GM19455 (cell line): Measurements from ENCODE around the gene NKAPD1.
"Not testable (repeated sequence)": the region's sequence is repeated elsewhere in the genome, so short reads cannot be mapped to it uniquely, and the experiment has no call there.

ENCODE experiments used
- ATAC-seq: cut with Tn5 transposase; IDR thresholded peaks from one replicate; pipeline ENCODE4 v1.9.1; 2021; ENCODE audit not compliant: unreplicated experiment

The NKAPD1 gene

DNA sequence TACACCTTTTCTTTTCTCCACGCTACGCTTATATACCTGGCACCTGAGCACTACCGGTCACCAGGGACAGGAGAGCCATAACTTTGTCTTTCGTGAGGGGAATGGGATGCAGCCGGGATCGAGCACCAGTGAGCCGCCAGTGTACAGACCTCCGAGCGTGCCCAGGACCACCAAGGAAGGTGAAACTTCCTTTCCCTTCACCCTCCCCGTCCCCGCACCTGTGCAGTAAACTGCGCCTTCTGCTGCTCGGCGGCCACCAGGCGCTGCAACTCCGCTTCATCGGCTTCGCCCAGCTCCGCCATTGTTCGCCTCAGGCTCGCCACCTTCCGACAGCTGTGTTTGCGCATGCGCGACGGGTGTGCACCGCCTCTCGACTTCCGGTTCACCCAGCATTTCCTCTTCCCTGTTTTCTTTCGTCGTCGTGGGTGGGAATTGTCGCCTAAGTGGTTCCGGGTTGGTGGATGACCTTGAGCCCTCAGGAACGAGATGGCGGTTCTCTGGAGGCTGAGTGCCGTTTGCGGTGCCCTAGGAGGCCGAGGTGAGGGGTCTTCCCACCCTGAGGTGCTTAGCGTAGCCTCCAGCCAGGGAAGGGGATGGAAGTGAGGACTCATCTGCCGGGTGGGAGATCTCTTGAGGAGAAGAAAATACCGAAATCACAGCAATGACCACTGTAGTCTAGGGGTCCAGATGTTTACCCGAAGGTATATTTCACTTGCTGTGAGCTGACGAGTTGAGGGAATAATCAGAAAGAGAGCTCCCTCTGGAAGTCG lies 12.5 kb downstream of the NKAPD1 start, which contains the start of the genes SDHD and TIMM8B:
Gene SDHD, plus strand, starts transcription at position 452 of the 770 bp plus-strand sequence. Its CDS starts 35 bp downstream, at position 487.
Gene TIMM8B, minus strand, starts transcription at position 335 of the 770 bp plus-strand sequence. Its CDS starts 33 bp downstream, at position 302.
- peak; percentile 91 for ATAC-seq

DNA sequence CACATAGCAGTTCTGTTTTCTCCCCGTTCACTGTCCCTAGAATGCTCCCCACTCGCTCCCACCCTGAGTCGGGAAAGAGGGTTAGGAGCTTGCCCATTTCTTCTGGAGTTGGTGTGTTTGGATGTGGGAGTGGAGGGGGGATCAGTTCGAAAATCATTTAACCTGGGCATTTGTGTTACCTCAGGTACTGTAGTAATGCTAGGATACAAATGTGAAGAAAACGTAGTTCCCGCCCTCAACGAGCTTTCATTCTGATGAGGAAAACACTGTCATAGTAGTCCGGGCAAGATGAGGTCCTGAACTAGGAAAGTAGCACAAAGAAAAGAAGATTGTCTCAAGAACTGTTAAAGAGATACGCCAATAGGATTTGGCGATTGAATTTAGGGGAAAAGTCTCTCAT lies 13.1 kb downstream of the NKAPD1 start:
- ATAC-seq: no peak

DNA sequence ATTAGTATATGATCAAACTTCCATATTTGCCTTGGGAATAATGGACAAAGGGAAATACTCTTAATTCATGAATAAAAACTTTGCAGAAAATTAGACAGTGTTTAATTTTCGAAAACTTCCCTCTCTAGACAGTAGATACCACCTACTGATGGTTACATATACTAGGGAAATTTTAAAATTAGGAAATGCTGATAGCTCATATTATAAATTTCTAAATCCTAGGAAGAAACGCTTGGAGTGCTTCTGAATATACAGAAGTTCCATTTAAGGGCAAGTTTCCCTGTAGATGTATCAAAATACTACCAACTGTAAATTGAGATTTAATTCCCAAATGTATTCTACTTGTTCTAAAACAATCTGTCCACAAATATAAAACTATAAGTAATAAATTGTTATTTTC lies 21.2 kb downstream of the NKAPD1 start:
- not testable (repeated sequence) for ATAC-seq

DNA sequence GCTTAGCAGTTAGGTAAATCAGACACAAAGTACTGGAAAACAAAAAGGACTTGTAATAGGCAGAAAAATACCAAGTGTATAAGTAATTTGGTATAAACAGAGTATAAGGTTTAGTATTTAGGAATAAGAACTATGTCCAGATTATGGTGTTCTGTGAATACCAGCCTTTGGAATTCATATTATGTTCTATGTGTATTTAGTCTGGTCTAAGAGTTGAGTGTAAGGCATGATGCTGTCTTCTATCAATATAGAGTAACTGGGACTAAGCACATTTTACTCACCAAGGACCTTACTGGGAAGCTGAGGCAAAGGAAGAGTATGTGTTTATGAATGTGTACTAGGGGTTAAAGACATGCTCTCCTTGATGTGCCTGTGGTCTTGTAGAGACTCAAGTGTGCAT lies 22.1 kb downstream of the NKAPD1 start:
- no peak for ATAC-seq

DNA sequence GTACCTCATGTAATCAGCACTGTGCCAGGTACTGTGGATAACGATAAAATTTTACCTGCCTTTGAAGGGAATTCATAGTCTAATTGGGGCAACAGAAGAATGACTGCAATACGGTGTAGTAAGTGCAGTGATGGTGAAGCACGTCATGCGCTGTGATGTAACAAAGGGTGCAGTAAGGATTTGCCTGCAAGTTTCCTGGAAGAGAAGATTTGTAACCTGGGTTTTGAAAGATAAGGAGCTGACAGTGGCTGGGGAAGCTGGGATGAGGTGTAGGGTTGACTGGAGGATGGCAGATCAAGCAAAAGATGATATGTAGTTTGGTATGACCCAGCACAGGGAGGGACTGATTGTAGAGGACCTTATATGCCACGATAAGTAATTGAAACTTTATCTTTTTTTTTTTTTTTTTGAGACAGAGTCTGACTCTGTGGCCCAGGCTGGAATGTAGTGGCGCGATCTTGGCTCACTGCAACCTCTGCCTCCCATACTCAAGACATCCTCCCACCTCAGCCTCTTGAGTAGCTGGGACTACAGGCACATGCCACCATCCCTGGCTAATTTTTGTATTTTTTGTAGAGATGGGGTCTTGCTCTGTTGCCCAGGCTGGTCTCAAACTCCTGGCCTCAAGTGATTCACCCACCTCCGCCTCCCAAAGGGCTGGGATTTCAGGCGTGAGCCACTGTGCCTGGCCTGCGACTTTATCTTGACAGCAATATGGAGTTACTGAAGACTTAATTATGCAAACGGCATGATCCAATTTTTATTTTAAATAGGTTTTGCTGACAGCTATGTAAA lies 23.8 kb downstream of the NKAPD1 start:
- no peak for ATAC-seq

DNA sequence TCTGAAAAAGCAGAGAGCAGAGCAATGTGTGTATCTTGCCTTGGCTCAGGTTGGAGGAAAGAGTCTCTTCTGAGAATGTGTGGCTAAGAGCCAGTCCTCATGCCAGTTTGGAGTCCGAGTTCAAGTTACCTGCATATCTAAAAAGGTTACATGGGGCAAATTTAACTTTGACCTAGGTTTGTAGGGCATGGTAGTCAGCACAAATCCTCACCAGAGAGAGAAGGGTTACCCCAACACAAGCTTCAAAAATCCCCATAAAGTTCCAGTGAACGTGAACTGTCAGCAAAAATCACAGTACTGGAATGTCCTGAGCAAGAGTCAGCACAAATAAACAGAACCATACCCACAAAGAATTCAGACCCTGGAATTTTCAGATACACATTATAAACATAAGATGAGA lies 26.4 kb downstream of the NKAPD1 start:
- ATAC-seq: no peak

DNA sequence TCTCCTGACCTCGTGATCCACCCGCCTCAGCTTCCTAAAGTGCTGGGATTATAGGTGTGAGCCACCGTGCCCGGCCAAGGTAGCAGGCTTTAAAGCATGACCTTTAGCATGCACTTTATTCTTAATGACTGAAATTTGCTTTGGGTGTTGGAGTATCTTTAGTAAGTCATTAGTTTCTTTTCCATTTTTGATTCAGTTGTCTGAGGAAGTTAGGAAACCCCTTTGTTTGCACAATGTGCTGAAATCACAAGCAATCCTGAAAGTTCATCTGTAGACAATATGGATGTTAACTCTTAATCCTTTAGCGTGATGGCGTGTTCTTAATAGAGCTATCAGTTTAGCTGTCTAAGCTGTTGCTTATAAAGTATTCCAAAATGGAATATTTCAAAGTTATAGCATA lies 29.3 kb downstream of the NKAPD1 start:
- ATAC-seq: no peak

DNA sequence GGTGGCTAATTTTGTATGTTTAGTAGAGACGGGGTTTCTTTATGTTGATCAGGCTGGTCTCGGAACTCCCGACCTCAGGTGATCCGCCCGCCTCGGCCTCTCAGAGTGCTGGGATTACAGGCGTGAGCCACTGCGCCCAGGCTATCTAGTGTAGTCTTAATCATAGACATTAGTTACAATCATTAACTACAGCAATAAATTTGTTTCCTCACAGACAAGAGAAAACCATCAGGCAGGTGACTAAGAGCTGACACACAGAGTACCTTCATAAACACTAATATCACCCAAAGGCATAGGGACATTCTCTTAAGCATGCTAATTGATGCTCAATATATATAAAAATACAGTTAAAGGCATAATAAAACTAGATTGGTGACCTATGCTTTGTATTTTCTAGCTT lies 32.0 kb downstream of the NKAPD1 start:
- no peak for ATAC-seq

DNA sequence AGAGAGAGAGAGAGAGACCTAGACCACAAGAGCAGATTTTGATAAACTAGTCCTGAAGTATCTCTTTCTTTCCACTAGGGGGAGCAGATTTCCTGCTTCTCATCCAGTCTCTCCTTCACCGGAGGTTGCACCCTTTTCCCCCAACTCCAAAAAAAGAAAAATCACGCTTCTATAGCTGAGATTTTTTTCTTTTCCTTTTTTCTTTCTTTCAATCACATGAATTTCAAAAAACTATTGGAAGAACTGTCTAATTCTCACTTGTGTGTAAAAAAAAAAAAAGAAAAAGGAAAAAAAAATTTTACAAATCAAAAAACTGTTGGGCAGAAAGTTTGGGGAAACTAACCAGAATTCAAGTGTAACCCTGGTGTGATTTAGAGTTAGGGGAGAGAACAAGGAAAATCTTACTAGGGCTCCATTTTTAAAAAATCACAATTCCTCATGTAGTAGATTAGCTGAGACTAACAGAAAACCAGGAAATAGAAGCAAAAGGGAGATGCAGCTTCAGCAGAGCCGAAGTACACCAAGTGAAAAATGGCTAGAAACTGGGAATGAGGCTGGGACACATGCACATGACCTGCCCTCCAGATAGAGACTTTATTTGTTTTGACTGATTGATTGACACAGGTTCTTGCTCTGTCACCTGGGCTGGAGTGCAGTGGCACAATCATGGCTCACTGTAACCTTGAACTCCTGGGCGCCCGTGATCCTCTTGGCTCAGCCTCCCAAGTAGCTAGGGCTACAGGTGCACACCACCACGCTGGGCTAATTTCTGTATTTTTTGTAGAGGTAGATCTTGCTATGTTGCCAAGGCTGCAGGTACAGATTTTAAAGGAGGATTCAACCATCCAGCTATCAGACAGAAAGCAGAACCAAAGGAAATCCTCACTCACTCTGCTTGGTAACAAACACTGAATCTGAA lies 39.7 kb downstream of the NKAPD1 start:
- ATAC-seq: peak; percentile 72

DNA sequence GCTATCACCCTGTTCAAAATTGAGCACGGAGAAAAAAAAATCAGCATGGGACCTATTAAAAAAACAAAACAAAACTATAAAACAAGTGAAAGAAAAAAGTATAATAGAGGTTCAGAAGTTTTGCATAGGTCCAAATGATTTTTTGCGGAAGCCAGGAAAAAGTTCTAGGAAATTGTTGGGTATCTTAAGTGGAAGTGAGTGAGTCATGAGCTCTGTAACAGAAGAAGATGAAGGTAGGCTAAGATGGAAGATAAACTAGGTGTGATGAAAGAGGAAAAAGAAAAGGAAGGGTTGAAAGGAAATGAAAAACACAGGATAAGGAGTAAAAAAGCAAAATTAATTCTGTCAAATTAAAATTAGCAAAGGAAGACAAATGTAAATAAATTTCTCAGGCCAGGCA lies 40.4 kb downstream of the NKAPD1 start:
- ATAC-seq: no peak

DNA sequence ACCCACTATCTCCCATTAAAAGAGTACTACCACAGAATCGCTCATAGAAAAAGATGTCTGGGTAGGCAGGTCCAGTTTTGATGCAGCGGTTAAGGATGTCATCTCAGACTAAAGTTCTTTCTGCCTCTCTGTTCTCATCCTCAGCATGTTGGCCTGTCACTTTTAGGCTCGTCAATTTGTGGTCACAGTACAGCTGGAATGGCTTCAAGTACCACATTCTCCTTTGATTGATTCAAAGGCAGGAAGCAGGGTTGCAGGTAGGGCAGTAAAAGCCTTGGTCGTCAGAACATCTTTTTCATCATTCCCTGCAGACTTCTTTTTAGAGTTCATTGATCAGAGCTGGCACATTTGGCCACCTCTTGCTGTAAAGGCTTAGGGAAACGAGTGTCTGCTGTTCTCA lies 41.3 kb downstream of the NKAPD1 start:
- ATAC-seq: no peak

DNA sequence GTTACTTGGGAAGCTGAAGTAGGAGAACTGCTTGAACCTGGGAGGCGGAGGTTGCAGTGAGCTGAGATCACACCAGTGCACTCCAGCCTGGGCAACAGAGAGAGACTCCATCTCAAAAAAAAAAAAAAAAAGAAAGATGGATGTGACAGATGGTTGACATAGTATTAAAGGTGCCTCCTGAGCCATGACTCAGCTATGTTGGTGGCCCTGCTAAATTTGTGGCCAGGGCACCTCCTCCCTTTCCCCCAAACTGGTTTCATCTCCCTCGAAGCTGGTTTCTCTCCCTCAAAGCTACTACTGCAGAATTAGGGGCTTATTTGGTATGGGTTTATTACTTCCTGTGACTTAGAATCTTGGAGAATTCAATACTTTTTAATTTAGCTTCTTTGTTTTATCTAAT lies 44.1 kb downstream of the NKAPD1 start:
- ATAC-seq: no peak

DNA sequence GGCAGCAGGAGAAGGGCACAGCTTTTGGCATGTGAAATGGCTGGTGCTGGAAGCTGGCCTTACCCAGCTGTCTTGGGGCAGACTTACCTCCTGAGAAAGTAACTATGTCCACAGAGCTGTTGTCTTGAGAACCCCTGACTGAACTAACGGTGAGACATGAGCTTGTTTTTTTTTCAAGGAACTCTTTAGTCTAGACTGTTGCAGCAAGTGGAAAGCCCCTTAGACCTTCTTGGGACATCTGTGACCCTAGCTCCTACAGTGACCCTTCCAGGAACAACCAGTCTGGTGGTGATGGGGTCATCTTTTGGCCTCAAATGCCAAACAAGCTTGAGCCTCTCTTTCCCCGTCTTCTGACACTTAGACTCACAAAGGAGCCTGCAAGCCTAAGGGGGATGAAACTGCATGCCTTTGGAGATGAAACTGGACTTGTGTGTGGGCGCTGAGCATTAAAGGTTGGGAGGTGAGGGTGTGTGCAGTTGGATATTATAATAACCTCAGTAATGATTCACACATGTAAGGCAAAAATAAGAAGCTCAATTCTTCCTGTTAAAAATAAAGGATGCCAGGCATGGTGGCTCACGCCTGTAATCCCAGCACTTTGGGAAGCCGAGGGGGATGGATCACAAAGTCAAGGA lies 48.0 kb downstream of the NKAPD1 start:
- ATAC-seq: no peak

DNA sequence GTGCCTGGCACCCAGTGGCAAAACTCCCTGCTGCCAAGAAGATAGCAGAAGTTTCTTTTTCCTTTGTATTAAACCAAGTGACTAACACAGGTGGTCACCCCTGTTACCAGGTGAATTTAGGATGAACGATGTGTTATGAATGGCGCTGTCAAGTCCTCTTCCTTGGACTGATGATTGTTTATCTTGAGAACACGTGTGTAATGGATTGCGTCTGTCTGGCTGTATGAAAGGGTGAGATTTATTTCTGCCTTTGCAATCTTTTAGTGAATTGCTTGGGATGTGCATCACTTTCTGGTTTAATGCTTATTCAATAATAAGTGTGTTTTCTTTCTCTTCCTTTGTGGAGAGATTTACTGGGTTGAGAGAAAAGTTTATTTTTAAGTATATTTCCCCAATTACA lies 49.0 kb downstream of the NKAPD1 start:
- no peak for ATAC-seq

DNA sequence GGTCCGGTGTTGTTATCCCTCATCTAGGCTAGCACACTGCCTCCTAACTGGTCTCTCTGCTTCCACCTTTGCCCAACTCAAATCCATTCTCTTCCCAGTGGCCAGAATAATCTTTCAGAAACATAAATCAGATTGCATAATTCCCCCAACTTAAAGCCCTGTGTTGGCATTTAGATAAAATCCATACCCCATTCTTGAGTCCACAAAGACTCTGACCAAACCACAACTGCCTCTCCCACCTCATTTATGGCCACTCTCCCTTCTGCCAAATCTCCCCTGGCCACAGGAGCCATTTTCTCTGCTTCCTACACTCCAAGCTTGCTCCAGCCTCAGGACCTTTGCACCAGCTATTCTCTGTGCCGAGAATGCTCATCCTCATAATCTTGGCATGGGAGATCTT lies 53.0 kb downstream of the NKAPD1 start:
- ATAC-seq: no peak

DNA sequence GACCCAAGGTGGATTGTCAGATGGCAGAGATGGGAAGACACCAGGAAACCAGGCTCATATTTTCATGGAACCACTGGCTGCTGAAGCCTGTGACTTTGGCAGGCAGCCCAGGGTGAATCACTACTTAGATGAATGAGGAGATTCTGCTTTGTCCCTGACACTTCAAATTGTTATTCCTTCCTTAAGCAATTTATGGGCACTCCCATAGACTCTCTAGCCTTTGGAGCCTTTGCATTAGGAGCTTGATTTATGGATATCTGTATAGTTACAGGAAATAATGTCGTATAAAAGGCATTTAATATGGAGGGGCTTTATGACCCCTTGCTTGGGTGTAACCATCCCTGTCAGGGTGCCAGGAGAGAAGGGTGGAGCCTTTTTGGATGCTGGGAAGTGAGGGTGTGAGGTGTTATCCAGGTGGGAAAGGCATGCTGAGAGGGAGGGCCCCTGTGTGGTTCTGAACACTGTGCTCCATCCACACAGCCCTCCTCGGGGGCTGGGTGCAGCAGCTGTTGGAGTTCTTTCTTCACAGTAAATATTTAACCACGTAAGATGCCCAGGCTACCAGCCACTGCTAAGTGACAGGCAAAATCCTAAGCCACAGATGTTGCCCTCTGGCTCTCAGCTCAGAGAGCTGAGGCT lies 54.5 kb downstream of the NKAPD1 start:
- ATAC-seq: no peak

DNA sequence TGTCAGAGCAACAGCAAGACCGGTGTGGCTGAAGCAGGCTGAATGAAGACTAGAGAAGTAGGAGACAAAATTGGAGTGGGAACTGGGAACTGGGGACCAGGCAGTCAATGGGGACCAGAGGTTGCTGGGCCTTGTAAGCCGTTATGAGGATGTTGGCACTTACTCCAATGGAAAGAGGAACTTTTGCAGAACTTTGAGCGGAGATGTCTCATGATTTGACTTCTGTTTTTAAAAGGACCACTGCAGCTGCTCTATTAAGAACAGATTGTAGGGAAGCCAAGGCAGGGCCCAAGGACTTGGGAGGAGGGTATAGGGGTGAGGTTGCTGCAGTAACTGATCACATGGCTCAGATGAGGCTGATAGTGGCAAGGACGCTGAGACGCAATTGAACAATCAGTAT lies 55.6 kb downstream of the NKAPD1 start:
- no peak for ATAC-seq

DNA sequence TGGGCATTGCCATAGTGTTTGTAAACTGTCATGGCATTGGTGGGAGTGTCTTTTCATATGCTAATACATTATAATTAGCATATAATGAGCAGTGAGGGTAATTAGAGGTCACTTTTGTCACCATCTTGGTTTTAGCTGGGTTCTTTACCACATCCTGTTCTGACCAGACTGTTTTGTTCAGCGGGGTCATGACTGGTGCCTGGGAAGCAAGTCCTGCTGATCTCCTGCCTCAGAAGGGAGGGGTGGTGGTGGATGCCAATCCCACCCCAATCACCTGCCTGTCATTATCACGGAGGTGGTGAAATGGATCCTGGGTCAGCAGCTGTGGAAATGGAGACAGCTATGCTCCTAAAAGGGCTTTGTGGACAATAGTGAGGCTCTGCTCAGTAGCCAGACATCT lies 58.6 kb downstream of the NKAPD1 start:
- no peak for ATAC-seq

DNA sequence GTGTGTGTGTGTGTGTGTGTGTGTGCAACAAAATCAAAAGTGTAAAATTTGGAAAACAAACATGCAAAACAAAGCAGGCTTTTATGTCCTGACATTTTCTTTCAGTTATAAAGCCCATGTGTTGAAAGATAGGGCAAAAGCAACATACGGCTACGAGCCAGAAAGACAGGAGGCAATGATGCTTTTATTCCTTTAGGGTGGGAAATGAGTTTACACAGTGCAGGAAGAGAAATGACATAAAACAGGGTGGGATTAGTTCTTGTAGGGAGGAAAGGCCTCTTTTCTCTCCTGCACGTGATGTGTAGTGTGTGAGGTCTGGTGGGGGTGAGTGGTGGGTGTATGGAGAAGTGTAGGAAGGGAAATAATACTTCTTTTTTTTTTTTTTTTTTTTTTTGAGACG lies 60.4 kb downstream of the NKAPD1 start:
- no peak for ATAC-seq
